GM11168 (cell line): Measurements from ENCODE around the gene PDZD8.
"Not testable (repeated sequence)": the region's sequence is repeated elsewhere in the genome, so short reads cannot be mapped to it uniquely, and the experiment has no call there.

Experiments used
- in situ Hi-C: fragments of 300-500 bp; cut with MboI; formaldehyde crosslinking; loops from one replicate; pipeline ENCODE4 v1.12.0; 2022; ENCODE audit warnings: low sequenced_read_pairs; ENCODE audit not compliant: unreplicated experiment

The PDZD8 gene

GRCh38 chr10:117237401-117237991 lies 137.7 kb downstream of the PDZD8 start:
- in situ Hi-C loops: no loop called here

GRCh38 chr10:117230107-117230506 lies 145.1 kb downstream of the PDZD8 start:
- in situ Hi-C loops: not testable (repeated sequence)

- in situ Hi-C loops: no loop called here
Measured at GRCh38 chr10:117228210-117228609, 147.0 kb downstream of the PDZD8 start.
